A673 (cell line): ENCODE results near the gene VSIR. TPM values are rescaled to one million over a fixed set of nuclear protein-coding genes. Genes with fewer than 3 reads are reported as not detected.

Source experiments
- BruUV-seq: library from RNA; stranded (reverse); fragments of 400-500 nt; replicated peaks from 2 replicates; lab custom pipeline; 2021; lab: Mats Ljungman, UMichigan
- CTCF ChIA-PET: fragments of 300-600 bp; sonication (Branson Sonifier 250); formaldehyde crosslinking; loops from one replicate; lab custom pipeline; 2022; ENCODE audit warnings: antibody characterized with exemption; lab: Charles Lee
- POLR2A ChIA-PET: fragments of 300-600 bp; sonication (Branson Sonifier 250); formaldehyde crosslinking; loops from one replicate; lab custom pipeline; 2022; ENCODE audit warnings: antibody characterized with exemption; ENCODE audit not compliant: low non-redundant PET; lab: Charles Lee
- DNase-seq: peaks from one replicate; pipeline ENCODE4 v3.0.0-alpha.2; 2015; ENCODE audit warnings: low spot score
- H3K27ac ChIP-seq: fragments of 200-600 bp; sonication (generic); 2 replicates; pipeline ENCODE4 v1.5.1; 2016; ENCODE audit warnings: mixed run types, low read depth, mild to moderate bottlenecking, mixed read lengths, antibody characterized with exemption, low read length; ENCODE audit not compliant: poor library complexity, severe bottlenecking
- H3K27me3 ChIP-seq: fragments of 200-600 bp; sonication (generic); replicated peaks from 2 replicates; pipeline ENCODE4 v1.6.1; 2017; ENCODE audit warnings: mixed run types, low read depth, mild to moderate bottlenecking, mixed read lengths, antibody characterized with exemption, low read length; ENCODE audit not compliant: insufficient read depth, poor library complexity
- H3K36me3 ChIP-seq: fragments of 200-600 bp; sonication (generic); 2 replicates; pipeline ENCODE4 v1.6.1; 2016; ENCODE audit warnings: mixed run types, mild to moderate bottlenecking, mixed read lengths, antibody characterized with exemption, low read length; ENCODE audit not compliant: insufficient read depth, poor library complexity, severe bottlenecking
- H3K4me1 ChIP-seq: fragments of 200-600 bp; sonication (generic); 2 replicates; pipeline ENCODE4 v1.6.1; 2017; ENCODE audit warnings: mixed run types, mild to moderate bottlenecking, mixed read lengths, antibody characterized with exemption, low read length; ENCODE audit not compliant: insufficient read depth, poor library complexity, severe bottlenecking
- H3K4me3 ChIP-seq: fragments of 200-600 bp; sonication (generic); 2 replicates; pipeline ENCODE4 v1.5.1; 2016; ENCODE audit warnings: low read depth, mixed run types, mild to moderate bottlenecking, mixed read lengths, low read length; ENCODE audit not compliant: poor library complexity, severe bottlenecking
- H3K9me3 ChIP-seq: fragments of 200-600 bp; sonication (generic); 2 replicates; pipeline ENCODE4 v1.6.1; 2016; ENCODE audit warnings: mixed run types, low read depth, mild to moderate bottlenecking, mixed read lengths, antibody characterized with exemption, low read length; ENCODE audit not compliant: poor library complexity, severe bottlenecking
- EZH2 ChIP-seq: fragments of 200-600 bp; sonication (generic); IDR thresholded peaks from 2 replicates; pipeline ENCODE4 v1.6.1; 2017; ENCODE audit warnings: borderline replicate concordance, low read depth, mild to moderate bottlenecking, mixed read lengths, antibody characterized with exemption, low read length; ENCODE audit not compliant: poor library complexity, severe bottlenecking
- intact Hi-C: fragments of 100-400 bp; cut with micrococcal nuclease; formaldehyde crosslinking; loops from one replicate; pipeline ENCODE4 v1.10.0; 2022; ENCODE audit not compliant: unreplicated experiment
- total RNA-seq: library from RNA; stranded (reverse); gene quantifications from 2 replicates; pipeline ENCODE4 v1.2.3, GENCODE V29; 2021
- TF ChIP-seq, protein P1 (sequence below): fragments of 300-800, 200-600 bp; sonication (generic); conservative IDR thresholded peaks from 2 replicates; pipeline ENCODE4 v1.5.1; 2017; ENCODE audit warnings: low read depth, mild to moderate bottlenecking, antibody characterized with exemption, low read length, moderate library complexity, mixed read lengths

VSIR gene
- total RNA-seq, 1 experiment from 2014 or later = not detected

DNA sequence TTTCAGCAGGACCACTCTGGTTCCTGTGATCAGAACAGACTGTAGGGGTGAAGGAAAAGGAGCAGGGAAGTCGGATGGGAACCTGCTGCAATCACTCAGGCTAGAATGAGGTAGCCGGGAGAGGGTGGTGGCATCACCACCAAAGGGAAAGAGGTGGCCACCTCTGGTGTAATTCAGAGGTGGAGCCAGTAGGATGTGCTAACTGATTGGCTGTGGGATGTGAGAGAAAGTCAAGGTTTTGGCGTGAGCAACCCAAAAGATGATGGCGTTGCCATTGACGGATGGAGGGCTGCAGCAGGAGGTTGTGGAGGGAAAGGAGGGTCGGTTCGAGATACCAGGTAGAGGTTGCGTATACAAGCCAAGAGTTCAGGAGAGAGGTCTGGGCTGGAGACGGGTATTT is 7.4 kb upstream of the VSIR start:
- no peaks in the 10 kb centered on the region for H3K36me3 ChIP-seq
- no peak for DNase-seq
- no peak overlapping the region for H3K4me3 ChIP-seq
- H3K9me3 ChIP-seq = no peaks in the 10 kb centered on the region
- no peak for TF ChIP-seq EZH2
- TF ChIP-seq, protein P1, sequence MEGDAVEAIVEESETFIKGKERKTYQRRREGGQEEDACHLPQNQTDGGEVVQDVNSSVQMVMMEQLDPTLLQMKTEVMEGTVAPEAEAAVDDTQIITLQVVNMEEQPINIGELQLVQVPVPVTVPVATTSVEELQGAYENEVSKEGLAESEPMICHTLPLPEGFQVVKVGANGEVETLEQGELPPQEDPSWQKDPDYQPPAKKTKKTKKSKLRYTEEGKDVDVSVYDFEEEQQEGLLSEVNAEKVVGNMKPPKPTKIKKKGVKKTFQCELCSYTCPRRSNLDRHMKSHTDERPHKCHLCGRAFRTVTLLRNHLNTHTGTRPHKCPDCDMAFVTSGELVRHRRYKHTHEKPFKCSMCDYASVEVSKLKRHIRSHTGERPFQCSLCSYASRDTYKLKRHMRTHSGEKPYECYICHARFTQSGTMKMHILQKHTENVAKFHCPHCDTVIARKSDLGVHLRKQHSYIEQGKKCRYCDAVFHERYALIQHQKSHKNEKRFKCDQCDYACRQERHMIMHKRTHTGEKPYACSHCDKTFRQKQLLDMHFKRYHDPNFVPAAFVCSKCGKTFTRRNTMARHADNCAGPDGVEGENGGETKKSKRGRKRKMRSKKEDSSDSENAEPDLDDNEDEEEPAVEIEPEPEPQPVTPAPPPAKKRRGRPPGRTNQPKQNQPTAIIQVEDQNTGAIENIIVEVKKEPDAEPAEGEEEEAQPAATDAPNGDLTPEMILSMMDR = no peak
- POLR2A ChIA-PET = no interaction called here
- H3K27ac ChIP-seq = no peak overlapping the region
- BruUV-seq = no TSS peak
- no peaks in the 10 kb centered on the region for H3K4me1 ChIP-seq
- intact Hi-C loops = no loop called here
- CTCF ChIA-PET = no interaction called here
- no peaks in the 10 kb centered on the region for H3K27me3 ChIP-seq

DNA sequence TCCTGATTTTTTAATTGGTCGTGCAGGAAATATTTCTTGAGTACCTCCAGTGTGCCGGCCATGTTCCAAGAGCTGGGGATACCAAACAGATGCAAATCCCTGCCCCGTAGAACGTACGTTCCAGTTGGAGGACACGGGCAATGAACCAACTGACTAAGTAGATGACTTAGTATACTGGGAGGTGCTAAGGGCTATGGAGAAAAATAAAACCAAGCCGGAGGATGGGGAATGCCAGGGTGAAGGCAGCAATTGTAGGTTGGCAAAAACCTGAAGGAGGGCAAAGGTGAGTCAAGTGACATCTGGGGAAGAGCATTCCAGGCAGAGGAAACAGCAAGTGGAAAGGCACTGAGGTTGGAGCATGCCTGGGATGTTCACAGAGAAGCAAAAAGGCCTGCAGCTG is 6.8 kb upstream of the VSIR start:
- POLR2A ChIA-PET = no interaction called here
- no peak for DNase-seq
- CTCF ChIA-PET = no interaction called here

DNA sequence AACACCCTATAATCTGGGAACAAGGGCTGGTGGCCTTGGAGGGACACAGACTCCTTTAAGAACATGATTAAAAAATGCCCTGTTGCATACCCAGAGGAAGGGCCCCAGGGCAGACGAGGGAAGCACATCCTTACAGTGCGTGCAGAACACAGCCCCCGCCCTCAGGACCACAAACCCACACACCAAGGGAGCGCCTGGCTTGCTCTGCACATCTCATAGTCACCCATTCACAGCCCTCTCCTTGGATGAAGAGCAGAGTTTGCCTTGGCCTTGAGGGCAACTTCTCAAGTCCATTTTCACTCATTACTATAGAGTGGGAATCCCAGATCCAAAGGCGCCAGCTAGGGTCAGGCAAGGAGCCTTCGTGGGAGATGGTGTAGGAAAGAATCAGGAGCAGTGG is 6.3 kb upstream of the VSIR start:
- Histone ChIP-seq H3K9me3 (no peaks in the 10 kb centered on the region), H3K4me3 (no peak overlapping the region), H3K27ac (no peak overlapping the region), H3K4me1 (no peaks in the 10 kb centered on the region), H3K36me3 (no peaks in the 10 kb centered on the region), H3K27me3 (no peaks in the 10 kb centered on the region)
- TF ChIP-seq EZH2 = no peak
- TF ChIP-seq, protein P1 = no peak
- intact Hi-C loops = no loop called here
- POLR2A ChIA-PET = no interaction called here
- BruUV-seq = no TSS peak
- CTCF ChIA-PET = no interaction called here
- DNase-seq = no peak

More for the DNA sequence above, 6.8 kb upstream of the VSIR start:
- H3K4me1 ChIP-seq = no peaks in the 10 kb centered on the region
- no peaks in the 10 kb centered on the region for H3K36me3 ChIP-seq
- H3K27me3 ChIP-seq = no peaks in the 10 kb centered on the region
- no peak overlapping the region for H3K27ac ChIP-seq
- TF ChIP-seq, protein P1 = no peak
- no peak for TF ChIP-seq EZH2
- no peaks in the 10 kb centered on the region for H3K9me3 ChIP-seq
- BruUV-seq = no TSS peak
- intact Hi-C loops = no loop called here
- H3K4me3 ChIP-seq = no peak overlapping the region
